GM23338 (cell line): ENCODE results near the gene PPDPF. TPM values are rescaled to one million over a fixed set of nuclear protein-coding genes. Genes with fewer than 3 reads are reported as not detected.
A peak's percentile ranks its signal among the peaks of the same experiment; 100 is the strongest.

Experiments used
- ATAC-seq: fragments of 200-7000 bp; cut with Tn5 transposase; 3 replicates; pipeline ENCODE4 v1.9.1; 2020
- DNase-seq: peaks from one replicate; pipeline ENCODE4 v3.0.0-alpha.2; 2015; ENCODE audit warnings: low spot score
- H2AFZ ChIP-seq: fragments of 200-600 bp; sonication (generic); 2 replicates; pipeline ENCODE4 v1.8.0; 2016; ENCODE audit warnings: antibody characterized with exemption, mild to moderate bottlenecking, moderate library complexity
- H3F3A ChIP-seq: fragments of 200-600 bp; sonication (generic); replicated peaks from 2 replicates; pipeline ENCODE4 v1.8.0; 2017; ENCODE audit warnings: antibody characterized with exemption, mixed run types, low read depth
- H3K27ac ChIP-seq: fragments of 200-600 bp; sonication (generic); 2 replicates; pipeline ENCODE4 v1.6.1; 2016; ENCODE audit warnings: low read depth
- H3K27me3 ChIP-seq: fragments of 200-600 bp; sonication (generic); 2 replicates; pipeline ENCODE4 v1.8.0; 2016; ENCODE audit warnings: mild to moderate bottlenecking, mixed run types, moderate library complexity; ENCODE audit not compliant: insufficient read depth
- H3K36me3 ChIP-seq: fragments of 200-600 bp; sonication (generic); 2 replicates; pipeline ENCODE4 v1.8.0; 2016; ENCODE audit warnings: mild to moderate bottlenecking; ENCODE audit not compliant: insufficient read depth
- H3K4me1 ChIP-seq: fragments of 200-600 bp; sonication (generic); 2 replicates; pipeline ENCODE4 v1.8.0; 2016; ENCODE audit warnings: mild to moderate bottlenecking, moderate library complexity; ENCODE audit not compliant: insufficient read depth
- H3K4me2 ChIP-seq: fragments of 200-600 bp; sonication (generic); 2 replicates; pipeline ENCODE4 v1.7.1; 2017; ENCODE audit warnings: mixed run types
- H3K4me3 ChIP-seq: fragments of 200-600 bp; sonication (generic); 2 replicates; pipeline ENCODE4 v1.6.1; 2016; ENCODE audit warnings: mixed run types
- H3K79me2 ChIP-seq: fragments of 200-600 bp; sonication (generic); replicated peaks from 2 replicates; pipeline ENCODE4 v1.8.0; 2017; ENCODE audit warnings: mild to moderate bottlenecking; ENCODE audit not compliant: insufficient read depth
- H3K9me2 ChIP-seq: fragments of 200-600 bp; sonication (generic); 2 replicates; pipeline ENCODE4 v1.8.0; 2017; ENCODE audit not compliant: insufficient read depth
- H4K20me1 ChIP-seq: fragments of 200-600 bp; sonication (generic); replicated peaks from 2 replicates; pipeline ENCODE4 v1.8.0; 2017; ENCODE audit warnings: mild to moderate bottlenecking; ENCODE audit not compliant: insufficient read depth
- H3K27ac Mint-ChIP-seq: 2 replicates; pipeline ENCODE4 v1.8.0; 2020; ENCODE audit warnings: inconsistent platforms, mild to moderate bottlenecking, moderate library complexity, mixed read lengths
- H3K27me3 Mint-ChIP-seq: 3 replicates; pipeline ENCODE4 v1.8.0; 2022; ENCODE audit warnings: low read depth, mild to moderate bottlenecking, moderate library complexity, mixed read lengths, inconsistent platforms; ENCODE audit not compliant: insufficient read depth, poor library complexity
- H3K36me3 Mint-ChIP-seq: 3 replicates; pipeline ENCODE4 v1.8.0; 2021; ENCODE audit warnings: low read depth, mild to moderate bottlenecking, inconsistent platforms, moderate library complexity, mixed read lengths
- H3K4me1 Mint-ChIP-seq: 3 replicates; pipeline ENCODE4 v1.8.0; 2020; ENCODE audit warnings: mild to moderate bottlenecking, inconsistent platforms, mixed read lengths
- H3K4me3 Mint-ChIP-seq: 3 replicates; pipeline ENCODE4 v1.8.0; 2021; ENCODE audit warnings: moderate library complexity, mild to moderate bottlenecking, inconsistent platforms, mixed read lengths
- H3K9me3 Mint-ChIP-seq: 3 replicates; pipeline ENCODE4 v1.8.0; 2020; ENCODE audit warnings: moderate library complexity, mild to moderate bottlenecking, inconsistent platforms, mixed read lengths
- CREB1 ChIP-seq: fragments of 250-450 bp; sonication (Bioruptor Pico); IDR thresholded peaks from 2 replicates; pipeline ENCODE4 v1.5.0; 2020; ENCODE audit warnings: low read depth, mild to moderate bottlenecking, moderate library complexity
- CTCF ChIP-seq, 2 experiments: fragments of 200-600 bp in 1 of 2; sonication (generic) in 1 of 2; conservative IDR thresholded peaks; 2 replicates each; pipeline versions ENCODE4 v1.5.1 to v1.6.1; 2016 to 2017; ENCODE audit warnings: antibody characterized with exemption in 2 of 2, low read depth in 2 of 2, mild to moderate bottlenecking in 2 of 2, moderate library complexity in 1 of 2
- ETS1 ChIP-seq: IDR thresholded peaks from 2 replicates; pipeline ENCODE4 v1.6.1; 2016; ENCODE audit warnings: antibody characterized with exemption
- EZH2 ChIP-seq: fragments of 200-600 bp; sonication (generic); IDR thresholded peaks from one replicate; pipeline ENCODE4 v1.8.0; 2017; ENCODE audit warnings: antibody characterized with exemption, mild to moderate bottlenecking, low read depth; ENCODE audit not compliant: unreplicated experiment
- EZH2phosphoT487 ChIP-seq: fragments of 200-600 bp; sonication (generic); IDR thresholded peaks from one replicate; pipeline ENCODE4 v1.8.1; 2018; ENCODE audit warnings: antibody characterized with exemption; ENCODE audit not compliant: unreplicated experiment
- JUNB ChIP-seq: IDR thresholded peaks from one replicate; pipeline ENCODE4 v1.6.1; 2016; ENCODE audit warnings: antibody characterized with exemption; ENCODE audit not compliant: unreplicated experiment
- NANOG ChIP-seq: IDR thresholded peaks from 2 replicates; pipeline ENCODE4 v1.6.1; 2016; ENCODE audit warnings: antibody characterized with exemption, borderline replicate concordance
- POLR2AphosphoS5 ChIP-seq: IDR thresholded peaks from 2 replicates; pipeline ENCODE4 v1.6.1; 2016; ENCODE audit warnings: antibody characterized with exemption, low read depth
- ZNF331 ChIP-seq: fragments of 250-450 bp; sonication (Bioruptor Pico); IDR thresholded peaks from 2 replicates; pipeline ENCODE4 v1.5.0; 2020; ENCODE audit warnings: low read depth, mild to moderate bottlenecking, moderate library complexity
- ZNF462 ChIP-seq: fragments of 250-450 bp; sonication (Bioruptor Pico); IDR thresholded peaks from 2 replicates; pipeline ENCODE4 v1.5.0; 2020; ENCODE audit warnings: mild to moderate bottlenecking, moderate library complexity
- polyA plus RNA-seq: library from polyadenylated mRNA; unstranded; fragments of >200 nt; fragmentation: Nextera tagmentation; extraction: Ambion mirVana; gene quantifications from 2 replicates; pipeline ENCODE4 v1.2.1, GENCODE V29; 2016
- total RNA-seq: library from RNA; depleted of rRNA; stranded (reverse); fragments of >200 nt; shearing (Covaris generic); gene quantifications from 2 replicates; pipeline ENCODE4 v1.2.3, GENCODE V29; 2014

PPDPF gene
- total and polyA plus RNA-seq, 2 experiments from 2014 or later, result 83.9 to 141 TPM

GRCh38 chr20:63546256-63546955 lies 25.8 kb downstream of the PPDPF start (continued):
- TF ChIP-seq EZH2 (no peak), CTCF (conservative IDR thresholded peaks at IDR 0.05; ENCODE audit: low read depth in 2 of 2) (no peak)

- Histone ChIP-seq H3K4me3 (no peak overlapping the region), H3K9me2 (no peaks in the 10 kb centered on the region), H3K27ac (no peak overlapping the region), H3F3A (0 out of 2 replicates have a peak, but pooled peaks cover 3% of the 10 kb centered on the region), H3K27me3 (no peaks in the 10 kb centered on the region), H4K20me1 (no peaks in the 10 kb centered on the region), H3K36me3 (no peaks in the 10 kb centered on the region), H2AFZ (0 out of 2 replicates have a peak overlapping the region, but pooled peaks have one; percentile 56), H3K4me1 (0 out of 2 replicates have a peak, but pooled peaks cover 5% of the 10 kb centered on the region), H3K79me2 (no peaks in the 10 kb centered on the region), H3K4me2 (no peak overlapping the region)
- Mint-ChIP-seq H3K36me3 (peaks cover 4% of the 10 kb centered on the region; the same call in 1 of the 3 replicates), H3K27ac (no peak overlapping the region), H3K4me1 (peaks cover 18% of the 10 kb centered on the region), H3K27me3 (peaks cover 12% of the 10 kb centered on the region), H3K4me3 (no peak overlapping the region), H3K9me3 (no peaks in the 10 kb centered on the region; the same call in 2 of the 3 replicates)
- ATAC-seq (peak; percentile 8), DNase-seq (no peak)
- TF ChIP-seq ETS1 (no peak), ZNF462 (CRISPR knock-in tag) (no peak), NANOG (no peak), EZH2phosphoT487 (no peak), EZH2 (no peak), POLR2AphosphoS5 (no peak), JUNB (no peak), CREB1 (no peak), ZNF331 (CRISPR knock-in tag) (no peak)
Measured at GRCh38 chr20:63546956-63547724, 26.6 kb downstream of the PPDPF start.
